AG04450 (cell line): Measurements from ENCODE around the gene CCDC127. TPM values are rescaled to one million over a fixed set of nuclear protein-coding genes. Genes with fewer than 3 reads are reported as not detected.
"Not testable (repeated sequence)": the region's sequence is repeated elsewhere in the genome, so short reads cannot be mapped to it uniquely, and the experiment has no call there.

Experiments used
- CTCF ChIA-PET: fragments of 300-600, 350-600 bp; formaldehyde crosslinking; extraction: SDS; loops from one replicate; lab custom pipeline; 2022; ENCODE audit warnings: antibody characterized with exemption, inconsistent platforms; lab: Charles Lee
- POLR2A ChIA-PET: fragments of 350-600 bp; formaldehyde crosslinking; extraction: SDS; loops from one replicate; lab custom pipeline; 2021; ENCODE audit warnings: antibody characterized with exemption, inconsistent platforms; lab: Yijun Ruan, JAX
- DNase-seq: peaks from one replicate; pipeline ENCODE4 v3.0.0-alpha.2; 2011; ENCODE audit warnings: low read depth, low spot score
- H3K27ac ChIP-seq: one replicate; pipeline ENCODE4 v1.5.1; 2012; ENCODE audit warnings: low read depth, low read length, control low read depth
- H3K27me3 ChIP-seq: one replicate; pipeline ENCODE4 v1.6.0; 2012; ENCODE audit warnings: low read length; ENCODE audit not compliant: control insufficient read depth, insufficient read depth
- H3K4me3 ChIP-seq: 2 replicates; pipeline ENCODE4 v1.5.1; 2011; ENCODE audit warnings: mild to moderate bottlenecking, low read depth, low read length, control low read depth
- H3K9me3 ChIP-seq: 2 replicates; pipeline ENCODE4 v1.5.1; 2012; ENCODE audit warnings: low read length; ENCODE audit not compliant: control insufficient read depth, insufficient read depth
- polyA minus RNA-seq: library from RNA; depleted of rRNA, polyadenylated mRNA; stranded (reverse); fragments of >200 nt; gene quantifications from 2 replicates; pipeline ENCODE4 v1.2.3, GENCODE V29; 2011; rRNA and poly(A)+ RNA removed
- polyA plus RNA-seq: library from polyadenylated mRNA; depleted of rRNA; stranded (reverse); fragments of >200 nt; gene quantifications from 2 replicates; pipeline ENCODE4 v1.2.3, GENCODE V29; 2011; rRNA removed
- TF ChIP-seq, protein P1 (sequence below): IDR thresholded peaks from 2 replicates; pipeline ENCODE4 v1.5.1; 2011; ENCODE audit warnings: low read depth, low read length, control low read depth, inconsistent platforms

Gene CCDC127, protein sequence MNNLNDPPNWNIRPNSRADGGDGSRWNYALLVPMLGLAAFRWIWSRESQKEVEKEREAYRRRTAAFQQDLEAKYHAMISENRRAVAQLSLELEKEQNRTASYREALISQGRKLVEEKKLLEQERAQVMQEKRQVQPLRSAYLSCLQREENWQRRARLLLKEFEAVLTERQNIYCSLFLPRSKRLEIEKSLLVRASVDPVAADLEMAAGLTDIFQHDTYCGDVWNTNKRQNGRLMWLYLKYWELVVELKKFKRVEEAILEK
- polyA plus RNA-seq (6.3 and 6.6 TPM in 2 replicates), polyA minus RNA-seq (6.9 and 7.6 TPM in 2 replicates)

DNA sequence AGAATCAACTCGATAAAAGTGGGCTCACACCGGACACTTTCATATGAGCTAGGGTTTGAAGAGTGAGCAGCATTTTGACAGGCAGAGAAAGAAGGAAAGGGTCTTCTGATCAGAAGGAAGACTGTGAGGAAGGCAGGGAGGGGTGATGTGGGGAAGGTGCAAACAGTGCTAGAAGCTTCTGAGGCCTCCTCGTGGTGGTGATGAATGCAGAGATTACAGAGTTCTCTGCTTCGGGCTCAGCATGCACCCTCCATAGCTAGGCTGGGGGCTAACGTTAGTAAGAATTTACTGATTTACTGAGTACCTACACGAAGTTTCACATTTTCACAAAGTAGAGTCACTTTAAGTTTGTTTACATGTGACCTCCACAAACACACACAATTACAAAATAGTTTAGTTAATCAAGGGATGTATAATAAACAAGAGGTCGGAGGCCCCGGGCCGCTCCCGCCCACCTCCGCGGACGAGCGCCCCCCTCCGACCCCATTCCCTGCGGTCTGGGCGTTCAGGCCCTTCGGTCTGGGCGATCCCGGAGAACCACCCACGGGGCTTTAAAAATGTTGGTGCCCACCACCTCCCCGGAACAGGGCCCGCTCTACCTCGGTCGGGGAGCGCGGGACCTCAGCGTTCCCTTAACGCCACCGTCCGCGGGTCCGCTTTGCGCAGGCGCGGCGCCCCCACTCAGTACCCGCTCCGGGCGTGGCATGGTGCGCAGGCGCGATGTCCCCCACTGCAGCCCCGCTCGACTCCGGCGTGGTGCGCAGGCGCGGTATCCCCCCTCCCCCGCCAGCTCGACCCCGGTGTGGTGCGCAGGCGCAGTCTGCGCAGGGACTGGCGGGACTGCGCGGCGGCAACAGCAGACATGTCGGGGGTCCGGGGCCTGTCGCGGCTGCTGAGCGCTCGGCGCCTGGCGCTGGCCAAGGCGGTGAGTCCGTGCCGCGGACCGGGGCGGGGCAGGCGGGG, at the start of gene CCDC127, which contains the start of gene SDHA:
Gene CCDC127, minus strand, starts transcription at position 660 of the 963 bp plus-strand sequence. CDS start 1,304 bp downstream, outside the sequence.
Gene SDHA, plus strand, starts transcription at position 827 of the 963 bp plus-strand sequence. Its CDS starts 36 bp downstream, at position 863.
- not testable (repeated sequence) for H3K9me3 ChIP-seq, H3K27me3 ChIP-seq
- Histone ChIP-seq H3K4me3 (peak within 1 kb of the TSS; percentile 86), H3K27ac (peak within 1 kb of the TSS; percentile 61)
- TF ChIP-seq, protein P1, sequence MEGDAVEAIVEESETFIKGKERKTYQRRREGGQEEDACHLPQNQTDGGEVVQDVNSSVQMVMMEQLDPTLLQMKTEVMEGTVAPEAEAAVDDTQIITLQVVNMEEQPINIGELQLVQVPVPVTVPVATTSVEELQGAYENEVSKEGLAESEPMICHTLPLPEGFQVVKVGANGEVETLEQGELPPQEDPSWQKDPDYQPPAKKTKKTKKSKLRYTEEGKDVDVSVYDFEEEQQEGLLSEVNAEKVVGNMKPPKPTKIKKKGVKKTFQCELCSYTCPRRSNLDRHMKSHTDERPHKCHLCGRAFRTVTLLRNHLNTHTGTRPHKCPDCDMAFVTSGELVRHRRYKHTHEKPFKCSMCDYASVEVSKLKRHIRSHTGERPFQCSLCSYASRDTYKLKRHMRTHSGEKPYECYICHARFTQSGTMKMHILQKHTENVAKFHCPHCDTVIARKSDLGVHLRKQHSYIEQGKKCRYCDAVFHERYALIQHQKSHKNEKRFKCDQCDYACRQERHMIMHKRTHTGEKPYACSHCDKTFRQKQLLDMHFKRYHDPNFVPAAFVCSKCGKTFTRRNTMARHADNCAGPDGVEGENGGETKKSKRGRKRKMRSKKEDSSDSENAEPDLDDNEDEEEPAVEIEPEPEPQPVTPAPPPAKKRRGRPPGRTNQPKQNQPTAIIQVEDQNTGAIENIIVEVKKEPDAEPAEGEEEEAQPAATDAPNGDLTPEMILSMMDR: peak; percentile 52
- ChIA-PET POLR2A (interaction anchor here (0.5 to 1.0 kb wide), 4 partner anchors 8 to 106 kb away, joined by 3 to 6 read pairs (median 4); no protein-coding TSS in a partner anchor), CTCF (interaction anchor here (0.6 to 1.3 kb wide), 4 partner anchors 16 to 1252 kb away, joined by 3 to 8 read pairs (median 6); no protein-coding TSS in a partner anchor)
- DNase-seq: peak; percentile 68

DNA sequence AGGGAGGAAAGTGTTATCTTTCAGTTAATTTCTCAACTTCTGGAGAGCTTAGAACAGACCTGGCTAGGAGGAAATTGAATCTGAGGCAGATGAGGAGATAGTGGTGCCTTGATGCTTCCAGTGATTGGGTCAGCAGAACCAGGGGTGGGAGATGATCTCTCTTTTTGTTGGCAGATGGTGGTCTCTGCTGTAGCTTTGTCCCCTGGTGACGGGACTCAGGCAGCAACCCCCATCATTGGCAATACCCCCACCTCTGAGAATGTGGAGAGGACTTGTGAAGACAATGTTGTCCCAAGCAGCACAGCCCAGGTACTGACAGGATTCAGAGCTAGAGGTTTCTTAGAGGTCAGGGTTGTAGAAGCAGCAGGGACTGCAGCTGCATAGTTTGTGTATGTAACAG, 49.8 kb upstream of the CCDC127 start:
- no peaks in the 10 kb centered on the region for H3K27me3 ChIP-seq
- no peak for DNase-seq
- ChIA-PET POLR2A (no interaction called here), CTCF (no interaction called here)
- TF ChIP-seq, protein P1: no peak
- no peak overlapping the region for H3K4me3 ChIP-seq
- H3K9me3 ChIP-seq: no peaks in the 10 kb centered on the region
- H3K27ac ChIP-seq: no peak overlapping the region

DNA sequence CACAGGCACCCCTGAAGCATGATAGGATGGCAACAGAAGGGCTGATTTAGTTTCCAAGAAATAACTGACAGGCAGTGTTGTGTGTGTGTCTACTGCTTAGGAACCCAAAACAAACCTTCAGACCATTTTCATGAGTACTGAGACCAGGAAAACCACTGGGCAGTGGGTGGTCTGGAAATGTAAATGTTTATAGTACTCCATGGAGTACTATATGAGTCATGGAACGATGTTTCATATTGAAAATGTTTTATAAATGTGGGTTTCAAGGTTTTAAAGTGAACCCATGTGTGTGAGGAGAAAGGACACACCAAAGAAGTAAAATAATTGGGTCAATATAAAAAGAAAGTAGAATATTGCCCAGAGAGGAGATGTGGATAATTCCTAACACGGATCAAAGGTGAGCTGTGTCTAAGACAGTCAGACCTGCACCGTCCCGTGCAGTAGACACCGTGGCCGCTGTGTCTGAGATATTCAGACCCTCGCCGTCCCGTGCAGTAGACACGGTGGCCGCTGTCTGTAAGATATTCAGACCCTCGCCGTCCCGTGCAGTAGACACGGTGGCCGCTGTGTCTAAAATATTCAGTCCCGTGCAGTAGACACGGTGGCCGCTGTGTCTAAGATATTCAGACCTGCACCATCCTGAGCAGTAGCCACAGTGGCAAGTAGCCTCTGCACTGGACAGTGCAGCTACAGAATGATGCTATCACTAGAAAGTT, 48.5 kb upstream of the CCDC127 start:
- CTCF ChIA-PET, POLR2A ChIA-PET: not testable (repeated sequence)

DNA sequence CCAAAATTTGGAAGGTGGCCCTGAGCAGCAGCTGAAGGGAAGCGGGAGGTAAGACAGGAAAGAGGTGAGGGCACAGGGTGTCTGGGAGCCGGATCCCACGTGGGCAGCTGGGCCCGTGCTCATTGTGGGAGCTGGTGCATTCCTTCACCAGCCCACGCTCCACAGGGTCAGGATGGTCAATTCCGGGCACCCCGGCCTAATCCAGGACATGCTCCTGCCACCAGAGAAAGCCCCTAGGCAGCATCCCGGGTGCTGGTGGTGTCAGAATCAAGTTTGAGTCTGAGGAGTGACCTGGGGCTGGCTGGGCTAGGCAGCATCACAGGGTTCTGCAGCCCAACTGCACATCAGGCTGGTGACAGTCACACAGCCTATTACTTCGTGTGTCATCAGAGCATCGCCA, 46.4 kb upstream of the CCDC127 start:
- H3K4me3 ChIP-seq: no peak overlapping the region
- no peak overlapping the region for H3K27ac ChIP-seq
- TF ChIP-seq, protein P1: no peak
- H3K9me3 ChIP-seq: peaks cover 2% of the 10 kb centered on the region; the same call in 1 of the 2 replicates
- no peaks in the 10 kb centered on the region for H3K27me3 ChIP-seq
- ChIA-PET CTCF (no interaction called here), POLR2A (no interaction called here)
- DNase-seq: no peak

More for the DNA sequence above, 48.5 kb upstream of the CCDC127 start:
- not testable (repeated sequence) for H3K9me3 ChIP-seq, H3K27me3 ChIP-seq, H3K4me3 ChIP-seq, DNase-seq, H3K27ac ChIP-seq

DNA sequence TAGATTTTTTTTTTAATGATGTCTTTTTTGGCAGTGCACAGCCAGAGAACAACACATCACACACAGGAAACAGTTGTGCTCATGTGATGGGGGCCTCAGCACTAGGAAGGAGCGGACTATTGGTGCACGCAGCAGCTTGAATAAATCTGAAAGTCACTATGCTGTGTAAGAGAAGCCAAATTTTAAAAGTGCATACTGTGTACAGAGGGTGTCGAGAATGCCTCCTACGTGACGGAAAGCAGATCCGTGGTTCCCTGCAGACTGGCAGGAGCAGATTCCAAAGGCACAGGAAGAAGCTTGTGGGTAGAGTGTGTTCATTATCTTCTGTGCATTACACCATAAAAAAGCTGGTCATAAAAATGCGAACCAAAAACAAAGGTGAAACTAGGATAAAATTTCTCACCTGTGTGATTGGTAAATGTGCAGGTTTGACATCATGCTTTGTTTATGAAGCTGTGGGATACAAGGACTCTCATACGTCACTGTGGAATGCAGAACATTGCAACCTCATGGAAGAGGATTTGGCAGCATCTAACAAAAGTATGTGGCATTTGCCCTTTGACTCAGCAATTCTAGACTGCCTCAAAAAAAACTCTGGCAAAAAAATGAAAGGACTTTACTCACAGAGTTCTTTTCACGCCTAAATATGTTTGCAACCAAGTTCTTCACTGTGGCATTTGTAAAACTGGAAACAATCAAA, 45.5 kb upstream of the CCDC127 start:
- POLR2A ChIA-PET, H3K4me3 ChIP-seq, H3K9me3 ChIP-seq, H3K27me3 ChIP-seq, CTCF ChIA-PET: not testable (repeated sequence)
- DNase-seq: peak; percentile 88
- H3K27ac ChIP-seq: peak overlapping the region; percentile 86
